HCT116 (cell line): ENCODE data around the gene VWA7. TPM values are rescaled to one million over a fixed set of nuclear protein-coding genes. Genes with fewer than 3 reads are reported as not detected.

Experiments used
- ATAC-seq: fragments of 200-7000 bp; cut with Tn5 transposase; 2 replicates; pipeline ENCODE4 v1.9.1; 2020; ENCODE audit warnings: mild to moderate bottlenecking, moderate library complexity
- BruUV-seq: library from RNA; stranded (reverse); fragments of 400-500 nt; replicated peaks from 2 replicates; lab custom pipeline; 2021; lab: Mats Ljungman, UMichigan
- CTCF ChIA-PET: fragments of 300-600 bp; sonication (Branson Sonifier 250); formaldehyde crosslinking; loops from one replicate; lab custom pipeline; 2021; ENCODE audit warnings: antibody characterized with exemption; lab: Charles Lee
- POLR2A ChIA-PET: fragments of 300-600, 350-600 bp; sonication (Branson Sonifier 250); formaldehyde crosslinking; loops from one replicate; lab custom pipeline; 2021; ENCODE audit warnings: antibody characterized with exemption; lab: Charles Lee
- RAD21 ChIA-PET, 2 experiments: fragments of 300-600 bp; sonication (Branson Sonifier 250); formaldehyde crosslinking; loops; one replicate each; lab custom pipeline; 2023; ENCODE audit warnings: low total read pairs in 2 of 2; ENCODE audit not compliant: uncharacterized antibody in 2 of 2, unreplicated experiment in 2 of 2, low non-redundant PET in 1 of 2; lab: Charles Lee
- DNase-seq: peaks from one replicate; pipeline ENCODE4 v3.0.0-alpha.2; 2010; ENCODE audit warnings: low read depth, low spot score
- H2AFZ ChIP-seq: fragments of 200-600 bp; shearing (Covaris generic), sonication (generic); 2 replicates; pipeline ENCODE4 v1.6.1; 2017; ENCODE audit warnings: low read depth, mixed run types, mixed read lengths, antibody characterized with exemption, low read length; ENCODE audit not compliant: poor library complexity, severe bottlenecking
- H3K27ac ChIP-seq: 2 replicates; pipeline ENCODE4 v1.5.1; 2012; ENCODE audit warnings: low read depth, low read length
- H3K27me3 ChIP-seq: fragments of 200-600 bp; sonication (generic); 2 replicates; pipeline ENCODE4 v1.6.1; 2016; ENCODE audit warnings: mixed run types, low read length, mixed read lengths; ENCODE audit not compliant: insufficient read depth
- H3K36me3 ChIP-seq, 2 experiments: fragments of 200-500 bp in 1 of 2; fragments of 200-600 bp in 1 of 2; sonication (Bioruptor generic) in 1 of 2; sonication (generic) in 1 of 2; 2 replicates each; pipeline versions ENCODE4 v1.5.1 to v1.6.1; 2014 to 2016; ENCODE audit warnings: low read length in 2 of 2, inconsistent platforms in 1 of 2, mixed read lengths in 1 of 2, mixed run types in 1 of 2; ENCODE audit not compliant: insufficient read depth in 2 of 2, control insufficient read depth in 1 of 2
- H3K4me1 ChIP-seq, 2 experiments: fragments of 200-600 bp in 1 of 2; sonication (generic) in 1 of 2; 2 replicates each; pipeline versions ENCODE4 v1.5.1 to v1.6.1; 2012 to 2017; ENCODE audit warnings: low read length in 2 of 2, inconsistent platforms in 1 of 2, mild to moderate bottlenecking in 1 of 2, mixed read lengths in 1 of 2, mixed run types in 1 of 2, moderate library complexity in 1 of 2; ENCODE audit not compliant: insufficient read depth in 2 of 2, control insufficient read depth in 1 of 2
- H3K4me2 ChIP-seq: fragments of 200-600 bp; sonication (generic); 2 replicates; pipeline ENCODE4 v1.6.1; 2017; ENCODE audit warnings: mixed run types, low read length, mixed read lengths
- H3K4me3 ChIP-seq, 2 experiments: fragments of 200-600 bp in 1 of 2; sonication (generic) in 1 of 2; replicated peaks in 1 of 2; 2 replicates each; pipeline ENCODE4 v1.5.1; 2011 to 2016; ENCODE audit warnings: low read length in 2 of 2, control low read depth in 1 of 2, low read depth in 1 of 2, mild to moderate bottlenecking in 1 of 2, mixed read lengths in 1 of 2, mixed run types in 1 of 2
- H3K79me2 ChIP-seq: fragments of 200-600 bp; sonication (generic); 2 replicates; pipeline ENCODE4 v1.6.1; 2017; ENCODE audit warnings: mild to moderate bottlenecking, mixed run types, low read length, moderate library complexity, mixed read lengths; ENCODE audit not compliant: insufficient read depth
- H3K9ac ChIP-seq: fragments of 200-600 bp; sonication (generic); 2 replicates; pipeline ENCODE4 v1.6.1; 2016; ENCODE audit warnings: low read length, mixed read lengths
- H3K9me2 ChIP-seq: fragments of 200-600 bp; sonication (generic), shearing (Covaris generic); 2 replicates; pipeline ENCODE4 v1.6.1; 2017; ENCODE audit warnings: mixed run types, mild to moderate bottlenecking, moderate library complexity; ENCODE audit not compliant: insufficient read depth
- H3K9me3 ChIP-seq, 2 experiments: fragments of 200-500 bp in 1 of 2; fragments of 200-600 bp in 1 of 2; sonication (Bioruptor generic) in 1 of 2; sonication (generic) in 1 of 2; 2 replicates each; pipeline ENCODE4 v1.6.1; 2014 to 2017; ENCODE audit warnings: low read length in 2 of 2, mixed read lengths in 2 of 2, inconsistent platforms in 1 of 2, low read depth in 1 of 2, mild to moderate bottlenecking in 1 of 2, mixed run types in 1 of 2, moderate library complexity in 1 of 2; ENCODE audit not compliant: control insufficient read depth in 1 of 2, insufficient read depth in 1 of 2
- H4K20me1 ChIP-seq: fragments of 200-600 bp; sonication (generic), shearing (Covaris generic); 2 replicates; pipeline ENCODE4 v1.6.1; 2017; ENCODE audit warnings: mixed run types, mild to moderate bottlenecking, moderate library complexity; ENCODE audit not compliant: insufficient read depth
- EGR1 ChIP-seq: IDR thresholded peaks from 2 replicates; pipeline ENCODE4 v1.6.1; 2012; ENCODE audit warnings: low read depth
- ELF1 ChIP-seq: IDR thresholded peaks from 2 replicates; pipeline ENCODE4 v1.6.1; 2012; ENCODE audit warnings: low read depth, borderline replicate concordance
- EZH2 ChIP-seq: fragments of 200-600 bp; sonication (generic); IDR thresholded peaks from 2 replicates; pipeline ENCODE4 v1.6.1; 2017; ENCODE audit warnings: antibody characterized with exemption, mixed run types
- EZH2phosphoT487 ChIP-seq: fragments of 200-600 bp; IDR thresholded peaks from 2 replicates; pipeline ENCODE4 v1.6.1; 2018; ENCODE audit warnings: antibody characterized with exemption, borderline replicate concordance
- JUND ChIP-seq: IDR thresholded peaks from 2 replicates; pipeline ENCODE4 v1.6.1; 2012
- POLR2A ChIP-seq: IDR thresholded peaks from 2 replicates; pipeline ENCODE4 v1.7.0; 2011; ENCODE audit warnings: borderline replicate concordance; ENCODE audit not compliant: insufficient read depth, insufficient read length; ENCODE audit errors: extremely low read depth
- POLR2AphosphoS5 ChIP-seq: IDR thresholded peaks from 2 replicates; pipeline ENCODE4 v1.6.1; 2011; ENCODE audit warnings: mild to moderate bottlenecking, low read depth, low read length, moderate library complexity
- SIN3A ChIP-seq: IDR thresholded peaks from 2 replicates; pipeline ENCODE4 v1.6.1; 2012; ENCODE audit warnings: low read depth
- SP1 ChIP-seq: IDR thresholded peaks from 2 replicates; pipeline ENCODE4 v1.6.1; 2012; ENCODE audit warnings: low read depth
- SRF ChIP-seq: IDR thresholded peaks from 2 replicates; pipeline ENCODE4 v1.6.1; 2012; ENCODE audit warnings: low read depth
- TCF7L2 ChIP-seq: IDR thresholded peaks from 2 replicates; pipeline ENCODE4 v1.7.0; 2011; ENCODE audit warnings: borderline replicate concordance, inconsistent platforms; ENCODE audit not compliant: insufficient read depth, insufficient read length; ENCODE audit errors: extremely low read depth
- YY1 ChIP-seq: IDR thresholded peaks from 2 replicates; pipeline ENCODE4 v1.6.1; 2011; ENCODE audit warnings: low read length, low read depth, moderate library complexity, mild to moderate bottlenecking; ENCODE audit not compliant: insufficient replicate concordance; ENCODE audit errors: extremely low read depth
- ZFX ChIP-seq: fragments of 450-650 bp; IDR thresholded peaks from 2 replicates; pipeline ENCODE4 v1.6.1; 2017
- intact Hi-C: fragments of 100-400 bp; cut with micrococcal nuclease; formaldehyde crosslinking; loops from 2 replicates; pipeline ENCODE4 v1.10.0; 2022
- total RNA-seq: library from RNA; stranded (reverse); gene quantifications from one replicate; pipeline ENCODE4 v1.2.1, GENCODE V29; 2021; ENCODE audit not compliant: unreplicated experiment
- TF ChIP-seq, protein P1 (sequence below): IDR thresholded peaks from 2 replicates; pipeline ENCODE4 v1.6.1; 2012
- TF ChIP-seq, protein P2 (sequence below): IDR thresholded peaks from 2 replicates; pipeline ENCODE4 v1.6.1; 2011; ENCODE audit warnings: mild to moderate bottlenecking, low read length, moderate library complexity; ENCODE audit not compliant: insufficient replicate concordance; ENCODE audit errors: extremely low read depth
- TF ChIP-seq, protein P3 (sequence below): IDR thresholded peaks from 2 replicates; pipeline ENCODE4 v1.6.1; 2012

VWA7 gene
- total RNA-seq, 1 experiment from 2014 or later = 14.6 TPM

DNA sequence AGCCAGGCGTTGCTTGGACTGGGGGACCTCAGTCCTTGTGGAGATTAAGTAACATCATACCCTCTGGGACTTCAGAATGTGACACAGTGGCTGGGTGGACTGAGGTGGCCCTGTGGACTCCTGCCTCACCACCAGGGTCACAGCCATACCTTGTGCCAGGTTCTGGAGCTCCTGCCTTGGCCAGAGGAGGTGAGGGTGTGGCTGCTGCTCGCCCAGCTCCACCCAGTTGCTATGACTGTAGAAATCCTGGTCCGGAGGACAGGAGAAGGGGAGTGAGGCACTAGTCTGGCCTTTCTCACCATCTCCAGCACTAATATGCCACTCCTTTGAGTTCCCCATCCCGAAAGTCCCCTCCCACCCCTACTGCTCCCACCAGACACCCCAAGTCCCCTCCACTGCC lies 1.9 kb downstream of the VWA7 start (continued):
- TF ChIP-seq POLR2A = no peak
- TF ChIP-seq SP1 = no peak

DNA sequence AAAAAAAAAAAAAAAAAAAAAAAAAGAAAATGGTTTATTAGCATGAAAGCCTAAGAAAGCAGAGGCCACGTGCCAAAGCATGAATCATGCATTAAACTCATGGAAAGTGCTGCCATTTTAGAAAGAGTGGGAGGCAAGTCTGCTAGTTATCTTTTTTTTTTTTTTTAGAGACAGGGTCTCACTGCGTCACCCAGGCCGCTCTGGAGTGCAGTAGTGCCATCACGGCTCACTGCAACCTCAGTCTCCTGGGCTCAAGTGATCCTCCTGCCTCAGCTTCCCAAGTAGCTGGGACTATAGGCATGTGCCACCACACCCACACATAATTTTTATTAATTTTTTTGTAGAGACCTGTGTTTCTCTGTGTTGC lies 5.2 kb downstream of the VWA7 start:
- H4K20me1 ChIP-seq = no peaks in the 10 kb centered on the region
- H3K4me1 ChIP-seq = peaks cover 36 to 59% of the 10 kb centered on the region in 2 experiments
- H3K4me3 ChIP-seq = no peak overlapping the region
- intact Hi-C loops = loop anchor here (1.0 to 5.0 kb wide), 3 partner anchors 55 to 1025 kb away; partner anchors contain the start of gene HSPA1B
- H3K36me3 ChIP-seq = no peaks in the 10 kb centered on the region
- H3K79me2 ChIP-seq = no peaks in the 10 kb centered on the region
- no peak overlapping the region for H3K27ac ChIP-seq
- H3K9ac ChIP-seq = no peak overlapping the region
- ATAC-seq = no peak
- H3K9me3 ChIP-seq = no peaks in the 10 kb centered on the region
- POLR2A ChIA-PET = interaction anchor here (0.7 to 4.8 kb wide), 3 partner anchors 25 to 58 kb away, joined by 4 to 47 read pairs (median 7); partner anchors contain the start of gene HSPA1B
- TF ChIP-seq, protein P1, sequence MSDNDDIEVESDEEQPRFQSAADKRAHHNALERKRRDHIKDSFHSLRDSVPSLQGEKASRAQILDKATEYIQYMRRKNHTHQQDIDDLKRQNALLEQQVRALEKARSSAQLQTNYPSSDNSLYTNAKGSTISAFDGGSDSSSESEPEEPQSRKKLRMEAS = no peak
- TF ChIP-seq ZFX = no peak
- H2AFZ ChIP-seq = no peak overlapping the region
- no peaks in the 10 kb centered on the region for H3K27me3 ChIP-seq
- CTCF ChIA-PET = interaction anchor here (0.6 to 2.0 kb wide), 3 partner anchors 20 to 813 kb away, joined by 3 to 7 read pairs (median 3); no protein-coding TSS in a partner anchor
- RAD21 ChIA-PET = interaction anchor here in 1 of 2 experiments (0.6 to 1.4 kb wide), 3 partner anchors 58 to 180 kb away, joined by 3 to 5 read pairs (median 3); no protein-coding TSS in a partner anchor
- H3K9me2 ChIP-seq = no peaks in the 10 kb centered on the region
- DNase-seq = no peak
- no TSS peak for BruUV-seq
- no peak overlapping the region for H3K4me2 ChIP-seq

DNA sequence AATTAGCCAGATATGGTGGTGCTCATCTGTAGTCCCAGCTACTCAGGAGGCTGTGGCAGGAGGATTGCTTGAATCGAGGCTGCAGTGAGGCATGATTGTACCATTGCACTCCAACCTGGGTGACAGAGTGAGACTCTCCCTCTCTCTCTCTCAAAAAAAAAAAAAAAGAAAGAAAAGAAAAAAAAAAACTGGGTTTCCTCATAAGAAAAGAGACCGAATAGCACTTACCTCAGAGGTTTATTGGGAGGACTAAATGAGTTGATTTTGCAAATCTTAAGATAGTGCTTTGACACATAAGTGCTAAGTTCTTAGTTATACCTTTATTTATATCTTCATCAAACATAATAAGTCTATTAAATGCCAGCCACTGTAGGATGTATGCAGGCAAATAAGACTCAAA lies 6.3 kb downstream of the VWA7 start:
- H3K27ac ChIP-seq = no peak overlapping the region
- no peak overlapping the region for H3K9ac ChIP-seq
- DNase-seq (no peak), ATAC-seq (no peak)
- H3K79me2 ChIP-seq = no peaks in the 10 kb centered on the region
- H3K9me3 ChIP-seq = no peaks in the 10 kb centered on the region
- no peaks in the 10 kb centered on the region for H4K20me1 ChIP-seq
- RAD21 ChIA-PET = interaction anchor here in 1 of 2 experiments (0.7 to 1.4 kb wide), 3 partner anchors 29 to 89 kb away, joined by 3 to 7 read pairs (median 3); no protein-coding TSS in a partner anchor
- H3K9me2 ChIP-seq = no peaks in the 10 kb centered on the region
- intact Hi-C loops = loop anchor here (5.0 kb wide), 1 partner anchor 1026 kb away; no protein-coding TSS in a partner anchor
- H3K36me3 ChIP-seq = no peaks in the 10 kb centered on the region
- H3K27me3 ChIP-seq = no peaks in the 10 kb centered on the region
- BruUV-seq = no TSS peak
- CTCF ChIA-PET = interaction anchor here (1.7 to 2.2 kb wide), 3 partner anchors 41 to 67 kb away, joined by 7 to 13 read pairs (median 10); partner anchors contain the start of genes ABHD16A, DDAH2 and HSPA1B
- no peak overlapping the region for H3K4me3 ChIP-seq
- POLR2A ChIA-PET = interaction anchor here (2.1 kb wide), 1 partner anchor 57 kb away, joined by 18 read pairs; the partner anchor contains the start of gene HSPA1B
- H3K4me1 ChIP-seq = peaks cover 26 to 48% of the 10 kb centered on the region in 2 experiments
- no peak overlapping the region for H2AFZ ChIP-seq
- peak overlapping the region; percentile 14; the same call in 1 of the 2 replicates for H3K4me2 ChIP-seq
- TF ChIP-seq POLR2AphosphoS5 (no peak), YY1 (no peak), TCF7L2 (no peak), EZH2phosphoT487 (no peak), ELF1 (no peak), EGR1 (no peak), SIN3A (no peak), ZFX (no peak), SP1 (no peak), SRF (no peak), JUND (no peak), EZH2 (no peak)
- TF ChIP-seq, protein P1 = no peak
- TF ChIP-seq, protein P2, sequence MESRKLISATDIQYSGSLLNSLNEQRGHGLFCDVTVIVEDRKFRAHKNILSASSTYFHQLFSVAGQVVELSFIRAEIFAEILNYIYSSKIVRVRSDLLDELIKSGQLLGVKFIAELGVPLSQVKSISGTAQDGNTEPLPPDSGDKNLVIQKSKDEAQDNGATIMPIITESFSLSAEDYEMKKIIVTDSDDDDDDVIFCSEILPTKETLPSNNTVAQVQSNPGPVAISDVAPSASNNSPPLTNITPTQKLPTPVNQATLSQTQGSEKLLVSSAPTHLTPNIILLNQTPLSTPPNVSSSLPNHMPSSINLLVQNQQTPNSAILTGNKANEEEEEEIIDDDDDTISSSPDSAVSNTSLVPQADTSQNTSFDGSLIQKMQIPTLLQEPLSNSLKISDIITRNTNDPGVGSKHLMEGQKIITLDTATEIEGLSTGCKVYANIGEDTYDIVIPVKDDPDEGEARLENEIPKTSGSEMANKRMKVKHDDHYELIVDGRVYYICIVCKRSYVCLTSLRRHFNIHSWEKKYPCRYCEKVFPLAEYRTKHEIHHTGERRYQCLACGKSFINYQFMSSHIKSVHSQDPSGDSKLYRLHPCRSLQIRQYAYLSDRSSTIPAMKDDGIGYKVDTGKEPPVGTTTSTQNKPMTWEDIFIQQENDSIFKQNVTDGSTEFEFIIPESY = no peak
- TF ChIP-seq, protein P3, sequence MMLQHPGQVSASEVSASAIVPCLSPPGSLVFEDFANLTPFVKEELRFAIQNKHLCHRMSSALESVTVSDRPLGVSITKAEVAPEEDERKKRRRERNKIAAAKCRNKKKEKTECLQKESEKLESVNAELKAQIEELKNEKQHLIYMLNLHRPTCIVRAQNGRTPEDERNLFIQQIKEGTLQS = no peak
